Pancreas (tissue), 10 donors: ENCODE data around the gene HOMER1. TPM values are rescaled to one million over a fixed set of nuclear protein-coding genes. Genes with fewer than 3 reads are reported as not detected.
"Not testable (repeated sequence)": the region's sequence is repeated elsewhere in the genome, so short reads cannot be mapped to it uniquely, and the experiment has no call there.

Source experiments
- ATAC-seq, 4 donors: fragments of 200-7000 bp; cut with Tn5 transposase; one replicate each; pipeline versions ENCODE4 v1.8.0 to v1.9.1; 2020; ENCODE audit warnings: mild to moderate bottlenecking in 4 of 4, moderate library complexity in 4 of 4
- DNase-seq, 6 donors: peaks; one replicate each; pipeline ENCODE4 v3.0.0-alpha.2; 2020
- FAIRE-seq: peaks from 2 replicates; lab custom pipeline; 2012; peaks lifted over from hg19 to GRCh38; lab: Jason Lieb, UNC
- H3K27ac ChIP-seq, 4 donors: fragments of 200-600 bp; sonication (generic); 1 replicate in 3 of 4; 2 replicates in 1 of 4; pipeline versions ENCODE4 v1.5.0 to v1.8.0; 2020
- H3K27me3 ChIP-seq, 4 donors: fragments of 200-600 bp; one replicate each; pipeline ENCODE4 v1.8.0; 2021
- H3K36me3 ChIP-seq, 3 donors: fragments of 200-600 bp; sonication (generic) in 1 of 3; one replicate each; pipeline versions ENCODE4 v1.5.0 to v1.8.0; 2020 to 2021
- H3K4me1 ChIP-seq, 3 donors: fragments of 200-600 bp; one replicate each; pipeline ENCODE4 v1.8.0; 2021
- H3K4me3 ChIP-seq, 4 donors: fragments of 200-600 bp; sonication (generic) in 2 of 4; one replicate each; pipeline versions ENCODE4 v1.5.0 to v1.8.0; 2020 to 2021
- H3K9me3 ChIP-seq, 4 donors: fragments of 200-600 bp; one replicate each; pipeline ENCODE4 v1.8.0; 2021
- CTCF ChIP-seq, 4 donors: fragments of 200-600 bp; sonication (generic) in 3 of 4; IDR thresholded peaks; one replicate each; pipeline versions ENCODE4 v1.5.0 to v1.8.0; 2021; ENCODE audit warnings: antibody characterized with exemption in 4 of 4
- WGBS, 2 donors: extraction: QIAGEN DNeasy Blood & Tissue Kit; methylation state at CpG; one replicate each; pipeline ENCODE4 v1.1.7; 2013; 5-methylcytosine and 5-hydroxymethylcytosine counted together
- intact Hi-C, 3 donors: fragments of 100-400 bp; cut with DNase I; formaldehyde crosslinking; loops; one replicate each; pipeline versions ENCODE4 v1.11.1 to v1.14.2; 2022
- polyA plus RNA-seq, 2 donors: library from polyadenylated mRNA; stranded (reverse); fragments of 200-250 nt; gene quantifications; one replicate each; pipeline ENCODE4 v1.2.3, GENCODE V29; 2013
- total RNA-seq, 6 donors: library from RNA; stranded (reverse); fragmentation: NEBNext Ultra II Directional in 4 of 6; extraction: Animal tissue kit (Norgen Biotek cat#: 25700) in 4 of 6; gene quantifications; one replicate each; pipeline versions ENCODE4 v1.2.1 to v1.2.4, GENCODE V29; 2021 to 2023
- donor health status: healthy with polysubstance abuse.
- donor health status: DM: no; HTN: no; CAD: no; lungs with moderate emphysema.
- donor health status: DM: no; HTN: no; CAD: no.
- donor health status: control.
- donor health status: control.
- donor health status: Bipolar disorder and iron deficiency.
- donor health status: DM: yes; HTN: yes; CAD: no.
- donor health status: DM: no; HTN: no; CAD: no.
- donor health status: DM: no; HTN: no; CAD: no.
- donor health status: DM: yes; HTN: yes; CAD: no.

Gene HOMER1
- total and polyA plus RNA-seq, 8 donors = 0.56 to 3.6 (median 1.3) TPM

DNA sequence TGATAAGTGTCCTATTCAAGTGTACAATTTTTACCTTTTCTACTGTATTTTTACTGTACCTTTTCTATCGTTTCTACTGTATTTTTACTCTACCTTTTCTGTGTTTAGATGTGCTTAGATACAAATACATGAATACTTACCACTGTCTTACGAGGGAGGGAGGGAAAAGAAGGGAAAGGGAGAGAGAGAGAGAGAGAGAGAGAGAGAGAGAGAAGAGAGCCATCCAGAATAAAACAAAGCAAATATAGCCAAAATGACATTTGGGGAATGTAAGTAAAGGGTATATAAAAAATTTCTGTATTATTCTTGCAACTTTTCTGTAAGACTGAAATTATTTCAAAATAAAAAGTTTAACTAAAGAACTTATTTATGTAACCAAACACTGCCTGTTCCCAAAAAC, 121.2 kb downstream of the HOMER1 start:
- Histone ChIP-seq H3K36me3 (no peaks in the 10 kb centered on the region), H3K4me3 (no peak overlapping the region), H3K27ac (no peak overlapping the region), H3K27me3 (no peaks in the 10 kb centered on the region), H3K9me3 (no peaks in the 10 kb centered on the region), H3K4me1 (no peaks in the 10 kb centered on the region)
- WGBS, 2 donors = 75 to 78% methylated on average over 2 of the region's 2 CpGs
- ATAC-seq = no peak
- intact Hi-C loops = no loop called here
- no peak for TF ChIP-seq CTCF (IDR thresholded peaks at IDR 0.05)
- FAIRE-seq = no peak
- no peak for DNase-seq

GRCh38 chr5:79386679-79387078, 127.3 kb downstream of the HOMER1 start:
- 82 to 91% methylated on average over 1 of the region's 1 CpG for WGBS, 2 donors

GRCh38 chr5:79385126-79385525, 128.8 kb downstream of the HOMER1 start:
- H3K4me3 ChIP-seq, DNase-seq, FAIRE-seq, H3K27ac ChIP-seq, intact Hi-C loops, H3K4me1 ChIP-seq, H3K9me3 ChIP-seq, H3K27me3 ChIP-seq, H3K36me3 ChIP-seq, ATAC-seq: not testable (repeated sequence)

More at GRCh38 chr5:79386679-79387078, 127.3 kb downstream of the HOMER1 start:
- H3K27ac ChIP-seq = no peak overlapping the region
- no peaks in the 10 kb centered on the region for H3K4me1 ChIP-seq
- TF ChIP-seq CTCF (IDR thresholded peaks at IDR 0.05) = no peak
- ATAC-seq = no peak
- intact Hi-C loops = no loop called here
- no peak for DNase-seq
- no peaks in the 10 kb centered on the region for H3K36me3 ChIP-seq
- no peak for FAIRE-seq
- no peaks in the 10 kb centered on the region for H3K9me3 ChIP-seq
- H3K27me3 ChIP-seq = no peaks in the 10 kb centered on the region
- H3K4me3 ChIP-seq = no peak overlapping the region

GRCh38 chr5:79378510-79379186, 135.3 kb downstream of the HOMER1 start:
- ATAC-seq (no peak), DNase-seq (no peak), FAIRE-seq (no peak)
- no peaks in the 10 kb centered on the region for H3K9me3 ChIP-seq
- no peak overlapping the region for H3K27ac ChIP-seq
- no peaks in the 10 kb centered on the region for H3K4me1 ChIP-seq
- intact Hi-C loops = no loop called here
- no peak overlapping the region for H3K4me3 ChIP-seq
- no peaks in the 10 kb centered on the region for H3K36me3 ChIP-seq
- H3K27me3 ChIP-seq = no peaks in the 10 kb centered on the region
- TF ChIP-seq CTCF (IDR thresholded peaks at IDR 0.05) = no peak

GRCh38 chr5:79357398-79357797, 156.5 kb downstream of the HOMER1 start:
- no peak for DNase-seq
- TF ChIP-seq CTCF (IDR thresholded peaks at IDR 0.05) = no peak
- no peaks in the 10 kb centered on the region for H3K27me3 ChIP-seq
- no peak for FAIRE-seq
- no peaks in the 10 kb centered on the region for H3K36me3 ChIP-seq
- no peaks in the 10 kb centered on the region for H3K9me3 ChIP-seq
- 3 to 10% methylated on average over 1 of the region's 1 CpG for WGBS, 2 donors
- intact Hi-C loops = no loop called here
- no peak overlapping the region for H3K27ac ChIP-seq
- no peak for ATAC-seq
- no peak overlapping the region for H3K4me3 ChIP-seq
- no peaks in the 10 kb centered on the region for H3K4me1 ChIP-seq
